ENCODE results near the gene CCNA2. TPM values are rescaled to one million over a fixed set of nuclear protein-coding genes. Genes with fewer than 3 reads are reported as not detected.

The CCNA2 gene
- polyA plus RNA-seq, 3 donors: 0.20 to 0.23 TPM; not detected in 1

GRCh38 chr4:121838136-121838535 lies 14.5 kb upstream of the CCNA2 start:
- intact Hi-C loops (cut with micrococcal nuclease): no loop called here
- DNase-seq: no peak
- H3K4me3 ChIP-seq (replicated peaks in 1 of 3; ENCODE audit: low read depth in 2 of 3, low read length in 3 of 3): no peak overlapping the region
- H3K36me3 Mint-ChIP-seq: peaks cover 15 to 19% of the 10 kb centered on the region in 2 donors
- no peaks in the 10 kb centered on the region for H3K79me2 ChIP-seq (ENCODE audit: insufficient read depth, low read length)
- H3K4me3 Mint-ChIP-seq: no peak overlapping the region
- no peak overlapping the region for H3K4me2 ChIP-seq (replicated peaks; ENCODE audit: extremely low read depth, low read length, poor library complexity, severe bottlenecking)
- H3K9ac ChIP-seq (ENCODE audit: insufficient read depth, low read length, poor library complexity, severe bottlenecking): no peak overlapping the region
- H4K20me1 ChIP-seq (ENCODE audit: insufficient read depth, low read length): no peaks in the 10 kb centered on the region
- H3K4me1 Mint-ChIP-seq: peaks cover 2% of the 10 kb centered on the region
- H3K9me3 ChIP-seq (replicated peaks in 1 of 2; ENCODE audit: control insufficient read depth in 1 of 2, insufficient read depth in 1 of 2, low read length in 2 of 2): no peaks in the 10 kb centered on the region
- H3K27me3 ChIP-seq (ENCODE audit: control insufficient read depth in 2 of 2, insufficient read depth in 2 of 2, low read length in 2 of 2): no peaks in the 10 kb centered on the region
- H3K9me3 Mint-ChIP-seq: no peaks in the 10 kb centered on the region
- H3K27ac ChIP-seq (ENCODE audit: low read depth in 1 of 2, low read length in 2 of 2): no peak overlapping the region
- H2AFZ ChIP-seq (ENCODE audit: insufficient read depth, low read depth, low read length, poor library complexity, severe bottlenecking): no peak overlapping the region
- H3K4me1 ChIP-seq (ENCODE audit: control insufficient read depth in 1 of 2, insufficient read depth in 2 of 2, low read length in 2 of 2): peaks cover 0 to 7% of the 10 kb centered on the region in 2 donors
- no peak for TF ChIP-seq CTCF (IDR thresholded peaks at IDR 0.05)
- H3K27me3 Mint-ChIP-seq (ENCODE audit: low read depth in 3 of 3): no peaks in the 10 kb centered on the region
- peaks cover 5 to 9% of the 10 kb centered on the region in 2 donors for H3K36me3 ChIP-seq (replicated peaks in 1 of 2; ENCODE audit: control insufficient read depth in 1 of 2, insufficient read depth in 2 of 2, low read length in 2 of 2)
- no peak overlapping the region for H3K27ac Mint-ChIP-seq

GRCh38 chr4:121829511-121829910 lies 5.8 kb upstream of the CCNA2 start:
- Histone ChIP-seq H3K4me1 (ENCODE audit: control insufficient read depth in 1 of 2, insufficient read depth in 2 of 2, low read length in 2 of 2) (peaks cover 0 to under 1% of the 10 kb centered on the region in 2 donors), H3K27ac (ENCODE audit: low read depth in 1 of 2, low read length in 2 of 2) (no peak overlapping the region), H2AFZ (ENCODE audit: insufficient read depth, low read depth, low read length, poor library complexity, severe bottlenecking) (no peak overlapping the region), H3K9me3 (replicated peaks in 1 of 2; ENCODE audit: control insufficient read depth in 1 of 2, insufficient read depth in 1 of 2, low read length in 2 of 2) (no peaks in the 10 kb centered on the region), H3K79me2 (ENCODE audit: insufficient read depth, low read length) (no peaks in the 10 kb centered on the region), H4K20me1 (ENCODE audit: insufficient read depth, low read length) (no peaks in the 10 kb centered on the region), H3K4me3 (replicated peaks in 1 of 3; ENCODE audit: low read depth in 2 of 3, low read length in 3 of 3) (no peak overlapping the region), H3K36me3 (replicated peaks in 1 of 2; ENCODE audit: control insufficient read depth in 1 of 2, insufficient read depth in 2 of 2, low read length in 2 of 2) (peaks cover 10 to 20% of the 10 kb centered on the region in 2 donors), H3K9ac (ENCODE audit: insufficient read depth, low read length, poor library complexity, severe bottlenecking) (no peak overlapping the region), H3K27me3 (ENCODE audit: control insufficient read depth in 2 of 2, insufficient read depth in 2 of 2, low read length in 2 of 2) (no peaks in the 10 kb centered on the region), H3K4me2 (replicated peaks; ENCODE audit: extremely low read depth, low read length, poor library complexity, severe bottlenecking) (no peak overlapping the region)
- intact Hi-C loops (cut with micrococcal nuclease): no loop called here
- WGBS (ENCODE audit: insufficient coverage): 100% methylated on average over 1 of the region's 5 CpGs
- H3K4me3 Mint-ChIP-seq: no peak overlapping the region
- no peak for DNase-seq
- no peak for TF ChIP-seq CTCF (IDR thresholded peaks at IDR 0.05)
- no peak overlapping the region for H3K27ac Mint-ChIP-seq
- no peaks in the 10 kb centered on the region for H3K27me3 Mint-ChIP-seq (ENCODE audit: low read depth in 3 of 3)
- no peaks in the 10 kb centered on the region for H3K4me1 Mint-ChIP-seq
- H3K9me3 Mint-ChIP-seq: no peaks in the 10 kb centered on the region
- peaks cover 12 to 18% of the 10 kb centered on the region in 2 donors for H3K36me3 Mint-ChIP-seq
